Activated gamma-delta T cell treated with anti-CD3 and anti-CD28 coated beads, Interleukin-2, amount 50 U/mL, for 16 hours (primary cell): Measurements from ENCODE around the gene ADPGK.
"Not testable (repeated sequence)": the region's sequence is repeated elsewhere in the genome, so short reads cannot be mapped to it uniquely, and the experiment has no call there.

Source experiments
- DNase-seq: peaks from one replicate; pipeline ENCODE4 v3.0.0-alpha.2; 2020; ENCODE audit warnings: low read depth

ADPGK gene

GRCh38 chr15:72749700-72750099 lies 33.9 kb downstream of the ADPGK start:
- no peak for DNase-seq

- DNase-seq: no peak
Measured at GRCh38 chr15:72740219-72740618, 43.3 kb downstream of the ADPGK start.

GRCh38 chr15:72737723-72738122 lies 45.8 kb downstream of the ADPGK start:
- no peak for DNase-seq

DNA sequence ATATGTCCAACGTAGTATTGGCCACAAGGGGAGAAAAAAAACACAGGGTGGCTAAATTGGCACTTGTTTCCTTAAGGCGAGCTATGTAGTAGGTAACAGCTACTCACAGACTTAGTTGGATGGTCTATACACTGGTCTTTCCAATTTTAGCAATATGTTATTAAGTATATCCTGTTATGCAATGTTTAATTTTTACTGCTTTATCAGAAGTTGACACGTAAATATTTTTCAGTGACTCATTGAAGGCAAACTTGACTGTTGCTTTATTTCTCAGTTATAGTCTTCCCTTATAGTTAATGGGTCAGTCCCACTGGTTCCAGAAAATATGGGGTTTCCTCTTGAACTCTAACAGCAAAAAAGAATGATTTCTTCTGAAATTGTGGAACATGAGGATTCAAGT lies 46.5 kb downstream of the ADPGK start:
- no peak for DNase-seq

DNA sequence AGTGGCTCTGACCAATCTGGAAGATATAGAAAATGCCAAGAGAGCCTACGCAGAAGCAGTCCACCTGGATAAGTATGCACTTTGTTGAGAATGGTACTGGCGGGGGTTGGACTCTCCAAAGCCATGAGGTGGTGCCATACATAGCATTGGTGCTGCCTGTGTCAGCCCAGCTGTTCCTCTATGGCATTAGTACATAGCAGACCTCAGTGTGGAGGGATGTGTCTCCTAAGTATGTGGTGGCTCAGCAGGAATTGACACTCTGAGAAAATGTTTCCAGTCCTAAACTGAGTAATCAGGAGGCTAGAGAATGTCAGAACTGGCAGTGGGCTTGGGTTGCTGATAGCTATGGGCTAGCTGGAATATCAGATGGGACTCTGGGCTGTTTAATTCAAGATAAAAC lies 48.4 kb downstream of the ADPGK start:
- no peak for DNase-seq

DNA sequence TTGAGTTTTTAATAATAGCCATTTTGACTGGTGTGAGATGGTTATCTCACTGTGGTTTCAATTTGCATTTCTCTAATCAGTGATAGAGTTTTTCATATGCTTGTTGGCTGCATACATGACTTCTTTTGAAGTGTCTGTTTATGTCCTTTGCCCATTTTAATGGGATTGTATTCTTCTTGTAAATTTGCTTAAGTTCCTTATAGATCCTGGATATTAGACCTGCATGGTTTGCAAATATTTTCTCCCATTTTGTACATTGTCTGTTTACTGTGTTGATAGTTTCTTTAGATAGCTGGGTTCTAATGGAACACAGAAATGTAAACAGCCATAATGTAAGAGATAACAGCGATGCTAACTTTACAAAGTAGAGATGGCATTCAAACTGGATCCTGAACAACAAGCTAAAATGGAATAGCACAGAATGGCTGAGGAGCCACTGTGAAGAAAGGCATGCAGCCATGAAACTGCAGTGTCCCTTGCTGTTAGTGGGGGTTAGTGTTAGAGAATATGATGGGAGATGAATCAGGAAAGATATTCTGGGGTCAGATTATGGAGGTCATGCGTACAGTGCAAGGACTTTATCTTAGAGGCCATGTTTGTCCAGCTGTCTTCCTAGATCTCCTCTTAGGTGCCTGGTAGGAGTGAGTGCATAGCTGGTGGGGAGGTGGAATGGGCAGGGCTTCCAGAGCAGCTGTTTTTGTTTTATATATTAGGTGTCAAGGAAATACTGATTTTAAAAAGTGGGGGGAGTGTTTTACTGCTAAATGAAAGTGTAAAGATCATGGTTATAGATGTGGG lies 49.4 kb downstream of the ADPGK start:
- DNase-seq: no peak

DNA sequence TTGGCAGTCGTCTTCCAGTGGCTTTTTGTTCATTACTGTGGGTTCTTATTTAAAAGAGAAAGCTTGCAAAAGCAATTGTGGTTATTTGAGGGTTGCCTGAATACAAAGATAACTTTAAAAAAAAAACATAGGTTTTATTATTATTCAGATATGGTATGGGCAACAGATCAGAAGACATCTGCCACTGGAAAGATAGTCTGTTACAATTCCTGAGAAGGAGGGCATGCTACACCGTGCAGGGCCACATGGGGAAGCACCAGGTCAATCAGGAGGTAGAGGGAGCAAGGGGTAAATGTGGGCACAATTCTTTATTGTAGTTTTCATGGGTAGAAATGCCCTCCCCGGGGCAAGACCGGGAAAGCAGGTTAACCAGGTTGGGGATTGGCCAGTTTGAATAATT lies 51.0 kb downstream of the ADPGK start:
- no peak for DNase-seq

DNA sequence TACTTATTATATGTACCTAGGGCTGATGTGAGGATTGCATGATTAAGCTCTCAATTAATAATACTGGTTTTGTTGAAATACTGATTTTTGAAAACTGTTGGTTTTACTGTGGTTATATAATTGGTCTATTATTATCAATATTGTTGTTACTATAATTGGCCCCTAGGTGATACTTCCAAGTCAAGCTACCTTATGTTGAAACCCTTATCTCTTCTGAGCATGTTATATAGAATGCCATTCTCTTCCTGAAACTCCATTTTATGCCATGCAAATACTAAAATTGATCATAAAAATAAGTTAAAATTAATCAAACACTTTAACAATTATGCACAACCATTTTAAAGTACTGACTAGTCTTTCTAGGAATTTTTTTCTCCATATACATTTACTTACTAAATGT lies 51.5 kb downstream of the ADPGK start:
- no peak for DNase-seq

DNA sequence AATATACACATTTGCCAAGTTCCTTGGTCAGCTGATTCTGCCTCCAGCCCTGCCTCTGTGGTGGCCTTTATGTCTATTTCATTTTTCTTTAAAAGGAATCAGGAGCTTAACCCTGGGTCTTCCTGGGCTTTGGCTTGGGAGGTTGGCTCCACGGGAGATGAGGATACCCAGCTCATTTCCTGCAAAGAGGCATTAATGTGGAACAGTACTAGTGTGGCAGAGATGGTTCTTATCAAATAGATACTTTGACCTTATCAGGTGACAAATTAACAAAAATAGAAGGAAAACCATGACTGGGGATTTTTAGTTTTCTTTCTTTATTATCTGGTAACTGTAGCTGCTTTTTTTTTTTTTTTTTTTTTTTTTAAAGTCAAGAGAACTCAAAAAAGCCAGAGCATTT lies 54.7 kb downstream of the ADPGK start:
- DNase-seq: no peak

DNA sequence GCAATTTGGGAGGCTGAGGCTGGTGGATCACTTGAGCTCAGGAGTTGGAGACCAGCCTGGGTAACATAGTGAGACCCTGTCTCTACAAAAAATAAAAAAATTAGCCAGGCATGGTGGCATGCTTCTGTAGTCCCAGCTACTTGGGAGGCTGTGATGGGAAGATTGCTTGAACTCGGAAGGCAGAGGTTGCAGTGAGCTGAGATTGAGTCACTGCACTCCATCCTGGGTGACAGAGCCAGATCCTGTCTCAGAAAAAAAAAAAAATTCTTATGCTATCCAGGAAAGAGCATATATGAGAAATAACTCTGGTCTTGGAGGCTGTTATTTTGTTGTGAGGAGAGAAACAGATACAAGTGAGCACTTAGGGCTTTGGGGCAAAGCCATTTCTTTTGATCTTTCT lies 55.3 kb downstream of the ADPGK start:
- not testable (repeated sequence) for DNase-seq

GRCh38 chr15:72727154-72727553 lies 56.4 kb downstream of the ADPGK start:
- DNase-seq: no peak

GRCh38 chr15:72725851-72726250 lies 57.7 kb downstream of the ADPGK start:
- DNase-seq: not testable (repeated sequence)

DNA sequence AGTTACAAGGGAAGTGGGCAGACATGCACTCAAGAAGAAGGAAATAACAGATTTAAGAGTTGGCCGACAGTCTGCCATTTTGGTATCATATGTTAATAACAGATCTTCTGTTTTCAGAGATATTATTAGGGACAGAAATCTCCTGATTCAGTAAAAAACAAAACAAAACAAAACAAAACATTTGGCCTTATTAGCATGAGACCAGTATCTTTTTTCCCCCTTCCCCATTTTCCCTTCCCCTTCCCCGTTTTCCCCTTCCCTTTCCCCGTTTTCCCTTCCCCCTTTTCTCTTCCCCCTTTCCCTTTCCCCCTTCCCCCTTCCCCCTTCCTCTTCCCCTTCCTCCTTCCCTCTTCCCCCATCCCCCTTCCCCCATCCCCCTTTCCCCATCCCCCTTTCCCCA lies 58.1 kb downstream of the ADPGK start:
- no peak for DNase-seq

DNA sequence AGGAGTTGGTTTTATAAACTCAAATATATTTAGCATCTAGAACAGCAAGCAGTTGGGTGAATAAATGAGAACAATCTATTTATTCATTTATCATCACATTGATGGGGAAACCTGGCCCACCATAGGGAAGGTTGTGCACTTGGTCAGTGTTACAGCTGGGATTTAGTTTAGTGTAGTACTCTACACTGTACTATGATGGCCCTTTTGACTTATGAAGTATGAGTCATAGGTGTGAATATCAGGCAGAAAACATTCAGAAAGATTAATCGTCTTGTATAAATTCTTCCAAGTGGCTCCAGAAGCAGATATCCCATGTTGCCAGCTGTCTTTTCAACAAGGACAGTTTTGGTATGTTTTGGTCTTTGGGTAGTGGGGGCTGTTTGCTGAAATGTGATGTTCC lies 59.5 kb downstream of the ADPGK start:
- DNase-seq: no peak

- DNase-seq: peak; percentile 44
Measured at GRCh38 chr15:72722071-72722696, 61.4 kb downstream of the ADPGK start.

GRCh38 chr15:72708551-72709303 lies 74.8 kb downstream of the ADPGK start:
- not testable (repeated sequence) for DNase-seq

- DNase-seq: no peak
Measured at GRCh38 chr15:72706266-72706665, 77.3 kb downstream of the ADPGK start.
